HG02885 (cell line): ENCODE results near the gene FSIP1.

ENCODE experiments used
- ATAC-seq: cut with Tn5 transposase; IDR thresholded peaks from one replicate; pipeline ENCODE4 v1.9.1; 2021; ENCODE audit warnings: mild to moderate bottlenecking; ENCODE audit not compliant: unreplicated experiment, poor library complexity

The FSIP1 gene

DNA sequence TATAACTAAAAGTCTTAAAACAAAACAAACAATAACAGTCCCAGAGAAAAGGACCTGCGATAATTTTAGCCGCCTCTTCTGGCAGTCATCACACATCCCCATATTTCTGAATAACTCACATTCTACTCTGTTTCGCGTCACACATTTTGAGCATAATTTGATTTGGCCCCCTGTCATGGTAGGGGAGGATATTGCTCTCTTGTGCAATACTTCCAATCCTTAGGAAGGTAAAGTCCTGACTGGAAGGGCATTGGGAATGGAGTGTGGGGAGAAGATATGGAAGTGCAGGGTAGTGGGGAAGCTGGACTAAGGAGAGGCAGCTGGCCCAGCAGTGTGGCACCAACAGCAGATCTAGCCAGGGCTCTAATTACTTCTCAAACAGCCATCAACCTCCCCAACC, 11.3 kb upstream of the FSIP1 start:
- ATAC-seq = no peak

- ATAC-seq = no peak
Measured at GRCh38 chr15:39792844-39793335, 10.2 kb upstream of the FSIP1 start.

DNA sequence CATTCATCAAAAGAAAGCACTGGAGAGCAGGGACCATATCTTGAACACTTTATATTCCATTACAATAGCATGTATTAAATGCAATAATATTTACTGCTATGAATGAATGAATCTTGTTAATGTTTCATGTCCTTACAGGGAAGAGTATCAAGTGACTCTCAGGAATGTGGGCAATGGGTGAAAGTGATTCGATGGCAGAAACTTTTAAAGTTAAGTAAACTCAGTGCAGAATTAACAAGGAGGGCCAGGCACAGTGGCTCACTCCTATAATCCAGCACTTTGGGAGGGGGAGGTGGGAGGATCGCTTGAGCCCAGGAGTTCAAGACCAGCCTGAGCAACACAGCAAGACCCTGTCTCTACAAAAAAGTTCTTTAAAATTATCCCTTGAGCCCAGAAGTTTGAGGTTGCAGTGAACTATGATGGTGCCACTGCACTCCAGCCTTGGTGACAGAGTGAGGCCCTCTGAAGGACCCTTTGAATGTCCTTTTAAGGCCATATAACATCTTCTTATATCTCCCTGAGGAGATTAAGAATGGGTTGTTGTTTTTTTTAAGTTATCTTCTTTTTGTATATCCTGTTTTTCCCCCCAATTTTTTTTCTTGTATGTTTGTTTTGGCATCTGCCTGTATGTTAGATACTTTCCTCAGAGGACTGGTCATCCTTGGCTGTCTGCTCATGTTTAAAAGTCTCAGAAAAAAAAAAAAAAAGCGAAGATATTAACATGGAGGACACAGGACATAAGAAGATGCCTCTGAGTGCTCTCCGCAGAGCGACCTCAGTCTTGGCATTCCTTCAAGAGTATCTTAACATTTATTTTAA, 9.6 kb upstream of the FSIP1 start:
- no peak for ATAC-seq

DNA sequence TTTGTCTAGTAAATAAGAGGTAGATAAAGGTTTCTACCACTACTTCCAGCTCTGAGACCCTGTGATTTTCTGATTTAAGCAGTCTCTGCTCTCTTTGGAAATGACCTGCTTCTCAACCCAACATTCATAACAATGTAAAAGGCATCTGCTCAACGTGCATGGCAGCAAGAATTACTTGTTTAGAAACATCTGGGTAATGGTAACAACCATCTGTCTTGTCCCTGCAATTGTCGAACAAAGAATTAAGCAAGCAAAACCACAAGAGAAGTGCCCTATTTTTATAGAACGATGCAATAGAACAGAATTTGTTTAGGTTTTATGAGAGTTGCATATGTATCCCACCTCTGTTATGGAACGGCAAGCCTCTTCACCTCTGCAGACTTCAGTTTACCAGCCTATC, 7.1 kb upstream of the FSIP1 start:
- ATAC-seq = no peak

DNA sequence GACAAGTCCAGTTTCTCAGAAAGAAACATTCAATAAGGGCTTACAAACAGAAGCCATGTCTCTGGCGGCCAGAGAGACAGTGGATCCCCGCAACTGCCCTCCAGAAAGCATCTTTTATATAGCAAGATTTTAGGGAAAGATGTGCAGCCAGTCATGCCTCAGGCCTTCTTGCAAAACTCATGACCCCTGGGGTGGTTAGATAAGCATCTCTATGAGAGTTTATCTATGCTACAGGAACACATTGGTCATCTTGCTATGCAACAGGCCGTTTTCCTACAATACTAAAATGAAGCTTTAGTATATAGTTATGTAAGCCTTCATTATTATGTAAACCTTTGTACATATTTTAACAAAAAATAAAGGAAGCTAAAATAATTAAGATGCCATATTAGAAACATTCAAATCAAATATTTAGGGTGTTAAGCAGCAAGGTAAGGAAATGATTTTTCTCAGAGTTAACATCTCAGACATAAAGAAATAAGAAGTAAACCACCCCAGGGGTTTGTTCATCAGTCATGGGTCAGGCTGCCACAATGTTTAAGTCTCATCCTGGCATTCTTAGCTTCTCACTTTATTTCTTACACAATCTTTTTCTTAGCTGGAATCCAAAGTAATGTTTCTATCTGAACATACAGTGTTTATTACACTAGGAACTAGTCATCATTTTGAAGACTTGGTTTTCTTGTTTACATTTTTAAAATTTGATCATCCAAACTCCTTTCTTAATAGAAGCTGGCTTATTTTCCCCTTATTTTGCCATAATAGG, 6.3 kb upstream of the FSIP1 start:
- ATAC-seq = no peak

DNA sequence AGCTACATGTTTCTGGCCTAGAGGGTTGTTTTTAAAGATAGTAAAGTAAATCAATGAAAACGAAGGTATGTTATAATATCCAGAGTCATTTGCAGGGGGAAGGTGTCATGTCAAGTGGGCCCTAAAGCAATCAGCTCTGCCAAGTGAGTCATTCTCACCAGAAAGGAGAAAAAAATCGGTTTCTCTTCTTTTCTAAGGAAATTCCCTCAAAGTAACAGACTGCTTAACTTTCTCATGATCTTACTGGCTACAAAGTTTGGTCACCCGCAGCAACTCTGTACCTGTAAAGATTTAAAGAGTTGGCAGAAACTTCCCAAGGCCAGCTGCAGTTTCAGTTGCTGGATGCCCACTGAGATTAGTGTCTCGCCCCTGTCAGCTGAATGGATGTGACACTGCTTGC, 5.5 kb upstream of the FSIP1 start:
- no peak for ATAC-seq

- no peak for ATAC-seq
Measured at GRCh38 chr15:39787479-39787878, 4.8 kb upstream of the FSIP1 start.

GRCh38 chr15:39786447-39787056, 3.9 kb upstream of the FSIP1 start:
- ATAC-seq = no peak

DNA sequence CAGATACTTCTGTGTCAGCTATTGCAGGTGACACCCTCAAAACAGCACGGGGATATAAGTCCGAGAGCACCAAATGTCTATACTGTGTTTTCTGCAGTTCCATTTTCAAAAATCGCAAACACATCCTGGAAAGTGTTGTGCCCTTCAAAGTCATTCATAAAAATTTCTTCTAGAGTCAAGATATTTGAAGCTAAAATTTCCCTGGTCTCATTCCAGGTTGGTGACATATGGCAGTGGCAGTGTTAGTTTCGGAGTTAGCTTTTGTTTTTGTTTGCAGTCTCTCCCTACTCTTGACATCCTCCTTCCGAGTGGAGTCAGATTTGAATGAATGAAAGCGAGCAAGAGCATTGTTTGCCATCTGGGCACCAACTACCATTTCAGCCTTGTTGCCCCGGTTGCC, 3.2 kb upstream of the FSIP1 start:
- ATAC-seq = no peak

DNA sequence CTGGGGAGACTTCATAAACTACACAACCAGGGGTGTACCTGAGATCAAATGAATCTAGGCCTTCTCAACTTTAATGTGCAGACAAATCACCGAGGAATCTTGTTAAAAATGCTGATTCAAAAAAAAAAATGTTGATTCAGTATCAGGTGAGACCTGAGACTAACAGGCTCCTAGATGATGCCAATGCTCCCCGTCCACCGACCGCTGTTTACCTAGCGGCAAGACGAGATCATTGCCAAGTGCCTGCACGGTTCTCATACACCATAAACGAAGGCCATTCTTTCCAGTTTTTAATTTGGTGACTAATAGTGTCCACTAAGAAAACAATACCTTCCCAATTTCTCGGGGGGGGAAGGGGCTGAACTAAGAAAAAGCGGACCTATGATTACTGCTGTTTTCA, 2.5 kb upstream of the FSIP1 start:
- ATAC-seq = no peak

- no peak for ATAC-seq
Measured at GRCh38 chr15:39784638-39785037, 2.0 kb upstream of the FSIP1 start.

GRCh38 chr15:39784125-39784524, 1.5 kb upstream of the FSIP1 start:
- no peak for ATAC-seq

DNA sequence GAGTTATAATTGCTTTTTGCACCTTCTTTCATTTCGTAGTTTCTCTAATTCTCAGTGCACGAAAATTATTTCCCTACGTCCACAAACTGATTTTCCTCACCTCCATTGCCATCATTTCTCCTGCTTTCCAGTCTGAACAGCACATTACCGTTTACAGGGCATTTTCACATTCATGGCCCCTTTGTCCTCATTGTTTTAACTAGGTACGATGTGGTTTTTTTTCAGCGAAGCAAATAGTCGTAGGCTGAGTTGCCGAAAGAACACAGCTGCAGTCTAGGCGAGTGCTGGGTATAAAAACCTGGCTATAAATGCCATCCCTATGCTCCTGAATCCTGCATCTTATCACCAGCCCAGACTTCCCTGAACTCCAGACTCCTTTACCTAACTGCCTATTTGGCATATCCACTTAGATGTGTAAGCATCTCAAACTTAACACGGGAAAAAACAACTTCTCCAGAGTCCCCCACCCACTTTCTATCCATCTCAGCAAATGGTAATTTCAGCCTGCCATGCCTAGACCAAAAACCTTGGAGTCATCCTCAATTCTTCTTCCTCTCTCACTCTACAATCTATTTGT, 691 bp upstream of the FSIP1 start:
- ATAC-seq = no peak

- no peak for ATAC-seq
Measured at GRCh38 chr15:39781967-39782302, 706 bp downstream of the FSIP1 start.

- ATAC-seq = no peak
Measured at GRCh38 chr15:39781147-39781966, 1.3 kb downstream of the FSIP1 start.

GRCh38 chr15:39778021-39778420, 4.6 kb downstream of the FSIP1 start:
- ATAC-seq = no peak

DNA sequence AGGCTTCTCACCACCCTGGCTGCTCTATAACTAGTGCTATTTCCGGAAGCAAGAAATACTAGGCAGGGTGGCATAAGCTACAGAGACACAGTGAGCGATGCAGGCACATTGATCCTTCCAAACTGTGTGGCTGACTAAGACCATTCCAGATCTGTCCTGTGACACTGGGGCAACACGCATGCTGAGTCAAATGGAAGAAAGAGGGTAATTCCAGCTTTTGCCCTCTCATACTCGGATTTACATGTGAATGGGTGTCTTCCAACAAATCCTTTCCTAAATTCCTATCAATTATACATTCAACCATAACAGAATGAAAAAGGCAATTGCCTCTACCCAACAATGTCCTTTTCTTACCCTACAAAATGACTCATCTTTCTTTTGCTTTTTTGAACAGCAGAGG, 5.1 kb downstream of the FSIP1 start:
- ATAC-seq = no peak

- no peak for ATAC-seq
Measured at GRCh38 chr15:39776068-39776467, 6.6 kb downstream of the FSIP1 start.

GRCh38 chr15:39774688-39775267, 7.9 kb downstream of the FSIP1 start:
- no peak for ATAC-seq
